Lower lobe of right lung (tissue), 2 donors: ENCODE measurements around the gene JAM3. TPM values are rescaled to one million over a fixed set of nuclear protein-coding genes. Genes with fewer than 3 reads are reported as not detected.
A peak's percentile ranks its signal among the peaks of the same experiment; 100 is the strongest.

ENCODE experiments used
- ATAC-seq, 2 donors: fragments of 200-7000 bp; cut with Tn5 transposase; one replicate each; pipeline ENCODE4 v1.9.1; 2020 to 2022; ENCODE audit warnings: mild to moderate bottlenecking in 2 of 2, moderate library complexity in 2 of 2
- DNase-seq: peaks from one replicate; pipeline ENCODE4 v3.0.0-alpha.2; 2020
- H3K27ac ChIP-seq: fragments of 200-600 bp; one replicate; pipeline ENCODE4 v1.8.0; 2022
- H3K27me3 ChIP-seq: fragments of 200-600 bp; one replicate; pipeline ENCODE4 v1.8.0; 2022; ENCODE audit warnings: low read depth
- H3K36me3 ChIP-seq: fragments of 200-600 bp; one replicate; pipeline ENCODE4 v1.8.0; 2022; ENCODE audit warnings: mild to moderate bottlenecking
- H3K4me1 ChIP-seq: fragments of 200-600 bp; one replicate; pipeline ENCODE4 v1.8.0; 2022
- H3K4me3 ChIP-seq: fragments of 200-600 bp; one replicate; pipeline ENCODE4 v1.8.0; 2022; ENCODE audit warnings: mild to moderate bottlenecking
- H3K9me3 ChIP-seq: fragments of 200-600 bp; one replicate; pipeline ENCODE4 v1.8.0; 2022
- CTCF ChIP-seq: fragments of 200-600 bp; IDR thresholded peaks from one replicate; pipeline ENCODE4 v1.8.0; 2022; ENCODE audit warnings: antibody characterized with exemption, mild to moderate bottlenecking
- intact Hi-C: fragments of 100-400 bp; cut with DNase I; formaldehyde crosslinking; loops from one replicate; pipeline ENCODE4 v1.11.0; 2022
- long read RNA-seq: library from polyadenylated mRNA; unstranded; transcript quantifications from one replicate; pipeline ENCODE4 v2.0.0, GENCODE V29; 2021
- total RNA-seq: library from RNA; stranded (reverse); fragmentation: NEBNext Ultra II Directional; extraction: Animal tissue kit (Norgen Biotek cat#: 25700); gene quantifications from one replicate; pipeline ENCODE4 v1.2.1, GENCODE V29; 2021
- donor health status: DM: no; HTN: yes; CAD: no; lungs with severe emphysema.

Gene JAM3
- total RNA-seq, result 32.1 TPM
- long read RNA-seq, transcript JAM3-201 (9 exons, 3,912 nt), result major isoform, 43 of 54 reads
- long read RNA-seq, partial matches to known transcripts, result 10 of 54 reads
- long read RNA-seq, other reads (novel, unspliced or antisense), result 1 of 54 reads

- no peak for TF ChIP-seq CTCF
- H3K36me3 ChIP-seq, result no peaks in the 10 kb centered on the region
- no peaks in the 10 kb centered on the region for H3K4me1 ChIP-seq
- H3K9me3 ChIP-seq, result no peaks in the 10 kb centered on the region
- peak within 1 kb of the TSS; percentile 79 for H3K27ac ChIP-seq
- ATAC-seq, result peak; percentile 91 to 93
- H3K4me3 ChIP-seq, result peak within 1 kb of the TSS; percentile 66
- H3K27me3 ChIP-seq, result peaks cover 16% of the 10 kb centered on the region
- intact Hi-C loops, result no loop called here
- DNase-seq, result peak; percentile 87
Measured at GRCh38 chr11:134068829-134069425, at the start of gene JAM3. JAM3 (plus strand) TSS chr11:134069072; CDS start chr11:134069084, 12 bp downstream.

DNA sequence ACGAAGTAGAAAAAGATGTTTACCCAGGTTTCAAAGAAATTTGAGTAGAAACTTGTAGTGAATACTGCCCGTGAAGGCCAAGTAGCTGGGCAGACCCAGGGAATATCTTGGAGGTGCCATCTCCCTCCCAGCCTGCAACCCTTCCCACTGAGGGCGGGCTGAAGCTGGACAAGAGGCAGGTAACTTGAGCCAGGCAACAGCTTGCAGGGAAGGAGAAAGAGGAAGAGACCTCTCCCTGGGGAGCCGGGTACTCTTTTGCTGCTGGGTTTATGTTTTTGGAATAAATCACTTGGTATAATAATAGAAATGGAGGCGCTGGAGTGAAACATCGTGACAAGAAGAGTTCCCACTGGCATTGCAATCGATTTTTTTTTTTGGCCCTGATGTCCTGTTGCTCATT is 49.4 kb upstream of the JAM3 start:
- Histone ChIP-seq H3K4me1 (no peaks in the 10 kb centered on the region), H3K36me3 (no peaks in the 10 kb centered on the region), H3K4me3 (no peak overlapping the region), H3K27ac (no peak overlapping the region), H3K9me3 (no peaks in the 10 kb centered on the region), H3K27me3 (peaks cover 8% of the 10 kb centered on the region)
- no peak for TF ChIP-seq CTCF
- DNase-seq (no peak), ATAC-seq (no peak)
- intact Hi-C loops, result no loop called here

GRCh38 chr11:134020598-134020997 is 48.3 kb upstream of the JAM3 start:
- peaks cover 8% of the 10 kb centered on the region for H3K27me3 ChIP-seq
- H3K9me3 ChIP-seq, result no peaks in the 10 kb centered on the region
- H3K4me1 ChIP-seq, result no peaks in the 10 kb centered on the region
- H3K27ac ChIP-seq, result no peak overlapping the region
- TF ChIP-seq CTCF, result no peak
- ATAC-seq (no peak), DNase-seq (no peak)
- intact Hi-C loops, result no loop called here
- no peaks in the 10 kb centered on the region for H3K36me3 ChIP-seq
- no peak overlapping the region for H3K4me3 ChIP-seq

- Histone ChIP-seq H3K27me3 (peaks cover 8% of the 10 kb centered on the region), H3K36me3 (no peaks in the 10 kb centered on the region), H3K4me3 (no peak overlapping the region), H3K27ac (no peak overlapping the region), H3K9me3 (no peaks in the 10 kb centered on the region), H3K4me1 (no peaks in the 10 kb centered on the region)
- no peak for ATAC-seq
- intact Hi-C loops, result no loop called here
- no peak for DNase-seq
- TF ChIP-seq CTCF, result no peak
Measured at GRCh38 chr11:134021326-134021725, 47.5 kb upstream of the JAM3 start.

GRCh38 chr11:134022748-134023147 is 46.1 kb upstream of the JAM3 start:
- no peak for DNase-seq
- peaks cover 8% of the 10 kb centered on the region for H3K27me3 ChIP-seq

More at GRCh38 chr11:134022748-134023147, 46.1 kb upstream of the JAM3 start:
- Histone ChIP-seq H3K4me1 (no peaks in the 10 kb centered on the region), H3K27ac (no peak overlapping the region), H3K36me3 (no peaks in the 10 kb centered on the region), H3K4me3 (no peak overlapping the region), H3K9me3 (no peaks in the 10 kb centered on the region)
- intact Hi-C loops, result no loop called here
- no peak for ATAC-seq
- TF ChIP-seq CTCF, result no peak
